Measurements from ENCODE around the gene ATRIP. TPM values are rescaled to one million over a fixed set of nuclear protein-coding genes. Genes with fewer than 3 reads are reported as not detected.
"Not testable (repeated sequence)": the region's sequence is repeated elsewhere in the genome, so short reads cannot be mapped to it uniquely, and the experiment has no call there.

ATRIP gene
- total RNA-seq, 3 donors from 2014 or later = 8.2 to 8.6 (median 8.2) TPM

- H3K9me3 ChIP-seq = no peaks in the 10 kb centered on the region
- no peaks in the 10 kb centered on the region for H3K27me3 ChIP-seq
- peak; percentile 59 to 77 for DNase-seq (ENCODE audit: low spot score in 2 of 2)
- no peak overlapping the region for H3K4me3 ChIP-seq
- intact Hi-C loops (cut with DNase I; ENCODE audit: low total_unique reads) = no loop called here
- peak overlapping the region; percentile 90 to 93 for H3K27ac ChIP-seq
- no peaks in the 10 kb centered on the region for H3K36me3 ChIP-seq
- peaks cover 4 to 17% of the 10 kb centered on the region in 2 donors for H3K4me1 ChIP-seq
- TF ChIP-seq, protein P1, sequence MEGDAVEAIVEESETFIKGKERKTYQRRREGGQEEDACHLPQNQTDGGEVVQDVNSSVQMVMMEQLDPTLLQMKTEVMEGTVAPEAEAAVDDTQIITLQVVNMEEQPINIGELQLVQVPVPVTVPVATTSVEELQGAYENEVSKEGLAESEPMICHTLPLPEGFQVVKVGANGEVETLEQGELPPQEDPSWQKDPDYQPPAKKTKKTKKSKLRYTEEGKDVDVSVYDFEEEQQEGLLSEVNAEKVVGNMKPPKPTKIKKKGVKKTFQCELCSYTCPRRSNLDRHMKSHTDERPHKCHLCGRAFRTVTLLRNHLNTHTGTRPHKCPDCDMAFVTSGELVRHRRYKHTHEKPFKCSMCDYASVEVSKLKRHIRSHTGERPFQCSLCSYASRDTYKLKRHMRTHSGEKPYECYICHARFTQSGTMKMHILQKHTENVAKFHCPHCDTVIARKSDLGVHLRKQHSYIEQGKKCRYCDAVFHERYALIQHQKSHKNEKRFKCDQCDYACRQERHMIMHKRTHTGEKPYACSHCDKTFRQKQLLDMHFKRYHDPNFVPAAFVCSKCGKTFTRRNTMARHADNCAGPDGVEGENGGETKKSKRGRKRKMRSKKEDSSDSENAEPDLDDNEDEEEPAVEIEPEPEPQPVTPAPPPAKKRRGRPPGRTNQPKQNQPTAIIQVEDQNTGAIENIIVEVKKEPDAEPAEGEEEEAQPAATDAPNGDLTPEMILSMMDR (IDR thresholded peaks at IDR 0.05) = peak; percentile 77 to 92 (median 87)
- TF ChIP-seq POLR2A (IDR thresholded peaks at IDR 0.05) = no peak
- peak in 1 of 3 donors; percentile 21 for TF ChIP-seq POLR2AphosphoS5 (IDR thresholded peaks at IDR 0.05)
Measured at GRCh38 chr3:48400824-48401433, 45.6 kb upstream of the ATRIP start.

- H3K9me3 ChIP-seq; H3K36me3 ChIP-seq; H3K4me3 ChIP-seq; H3K27me3 ChIP-seq; intact Hi-C loops (cut with DNase I; ENCODE audit: low total_unique reads): not testable (repeated sequence)
- H3K4me1 ChIP-seq = peaks cover 4 to 17% of the 10 kb centered on the region in 2 donors
- peak; percentile 30 for DNase-seq (ENCODE audit: low spot score in 2 of 2)
- peak overlapping the region; percentile 90 to 93 for H3K27ac ChIP-seq
Measured at GRCh38 chr3:48401434-48401901, 45.1 kb upstream of the ATRIP start.

GRCh38 chr3:48402281-48402732 is 44.2 kb upstream of the ATRIP start:
- Histone ChIP-seq H3K4me1 (peaks cover 4 to 17% of the 10 kb centered on the region in 2 donors), H3K4me3 (no peak overlapping the region), H3K9me3 (no peaks in the 10 kb centered on the region), H3K27me3 (no peaks in the 10 kb centered on the region), H3K36me3 (no peaks in the 10 kb centered on the region), H3K27ac (peak overlapping the region; percentile 90 to 93)
- intact Hi-C loops (cut with DNase I; ENCODE audit: low total_unique reads) = no loop called here
- TF ChIP-seq POLR2AphosphoS5 (IDR thresholded peaks at IDR 0.05) = peak; percentile 66 to 93 (median 81)
- no peak for TF ChIP-seq POLR2A (IDR thresholded peaks at IDR 0.05)
- peak; percentile 75 to 98 for DNase-seq (ENCODE audit: low spot score in 2 of 2)

- Histone ChIP-seq H3K36me3 (no peaks in the 10 kb centered on the region), H3K4me1 (peaks cover 4 to 17% of the 10 kb centered on the region in 2 donors), H3K27ac (peak overlapping the region; percentile 90 to 93), H3K4me3 (no peak overlapping the region), H3K27me3 (no peaks in the 10 kb centered on the region), H3K9me3 (no peaks in the 10 kb centered on the region)
- no peak for DNase-seq (ENCODE audit: low spot score in 2 of 2)
- intact Hi-C loops (cut with DNase I; ENCODE audit: low total_unique reads) = no loop called here
- no peak for TF ChIP-seq POLR2AphosphoS5 (IDR thresholded peaks at IDR 0.05)
- TF ChIP-seq, protein P1 (IDR thresholded peaks at IDR 0.05) = no peak
- no peak for TF ChIP-seq POLR2A (IDR thresholded peaks at IDR 0.05)
Measured at GRCh38 chr3:48402907-48403306, 43.6 kb upstream of the ATRIP start.

GRCh38 chr3:48403533-48404439 is 42.8 kb upstream of the ATRIP start:
- H3K36me3 ChIP-seq = no peaks in the 10 kb centered on the region
- peak overlapping the region; percentile 90 to 93 for H3K27ac ChIP-seq
- intact Hi-C loops (cut with DNase I; ENCODE audit: low total_unique reads) = no loop called here

More at GRCh38 chr3:48403533-48404439, 42.8 kb upstream of the ATRIP start:
- no peak overlapping the region for H3K4me3 ChIP-seq
- DNase-seq (ENCODE audit: low spot score in 2 of 2) = peak; percentile 20 to 45
- no peaks in the 10 kb centered on the region for H3K9me3 ChIP-seq
- H3K27me3 ChIP-seq = no peaks in the 10 kb centered on the region
- H3K4me1 ChIP-seq = peaks cover 4 to 17% of the 10 kb centered on the region in 2 donors
- TF ChIP-seq POLR2A (IDR thresholded peaks at IDR 0.05) = no peak
- TF ChIP-seq POLR2AphosphoS5 (IDR thresholded peaks at IDR 0.05) = no peak
- TF ChIP-seq, protein P1 (IDR thresholded peaks at IDR 0.05) = no peak

All from breast epithelium (tissue), 4 donors.